OCI-LY1 (cell line): ENCODE measurements around the gene CLOCK.

Experiments used
- EZH2 ChIP-seq: fragments of 200-600 bp; sonication (generic), shearing (Covaris generic); IDR thresholded peaks from 2 replicates; pipeline ENCODE4 v1.8.0; 2017; ENCODE audit warnings: borderline replicate concordance, mixed run types, mild to moderate bottlenecking, antibody characterized with exemption, low read length, moderate library complexity, mixed read lengths
- TF ChIP-seq, protein P1 (sequence below): fragments of 200-600 bp; sonication (generic), shearing (Covaris generic); IDR thresholded peaks from 2 replicates; pipeline ENCODE4 v1.5.1; 2017; ENCODE audit warnings: mild to moderate bottlenecking, antibody characterized with exemption, low read length, moderate library complexity, mixed read lengths

DNA sequence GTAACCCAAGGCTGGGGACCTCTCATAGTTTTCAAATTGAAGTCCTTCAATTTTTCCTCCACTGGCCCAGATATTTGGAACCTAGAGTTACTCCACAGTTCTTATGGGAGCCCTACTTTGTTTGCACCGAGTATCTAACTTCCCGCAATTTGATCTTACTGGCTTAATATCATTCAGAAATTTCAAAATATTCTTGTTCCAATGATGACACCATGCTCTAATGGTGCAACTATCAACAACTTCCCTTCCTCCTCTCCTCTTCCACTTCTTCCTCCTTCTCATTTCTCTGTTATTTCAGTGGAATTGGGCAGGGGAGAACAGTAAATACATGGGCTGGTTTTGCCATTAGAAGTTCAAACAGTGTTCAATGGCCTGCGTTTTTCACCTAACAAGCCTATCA, 25.1 kb upstream of the CLOCK start:
- TF ChIP-seq, protein P1, sequence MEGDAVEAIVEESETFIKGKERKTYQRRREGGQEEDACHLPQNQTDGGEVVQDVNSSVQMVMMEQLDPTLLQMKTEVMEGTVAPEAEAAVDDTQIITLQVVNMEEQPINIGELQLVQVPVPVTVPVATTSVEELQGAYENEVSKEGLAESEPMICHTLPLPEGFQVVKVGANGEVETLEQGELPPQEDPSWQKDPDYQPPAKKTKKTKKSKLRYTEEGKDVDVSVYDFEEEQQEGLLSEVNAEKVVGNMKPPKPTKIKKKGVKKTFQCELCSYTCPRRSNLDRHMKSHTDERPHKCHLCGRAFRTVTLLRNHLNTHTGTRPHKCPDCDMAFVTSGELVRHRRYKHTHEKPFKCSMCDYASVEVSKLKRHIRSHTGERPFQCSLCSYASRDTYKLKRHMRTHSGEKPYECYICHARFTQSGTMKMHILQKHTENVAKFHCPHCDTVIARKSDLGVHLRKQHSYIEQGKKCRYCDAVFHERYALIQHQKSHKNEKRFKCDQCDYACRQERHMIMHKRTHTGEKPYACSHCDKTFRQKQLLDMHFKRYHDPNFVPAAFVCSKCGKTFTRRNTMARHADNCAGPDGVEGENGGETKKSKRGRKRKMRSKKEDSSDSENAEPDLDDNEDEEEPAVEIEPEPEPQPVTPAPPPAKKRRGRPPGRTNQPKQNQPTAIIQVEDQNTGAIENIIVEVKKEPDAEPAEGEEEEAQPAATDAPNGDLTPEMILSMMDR: no peak
- TF ChIP-seq EZH2: no peak
